CD4-positive, CD25-positive, alpha-beta regulatory T cell (primary cell): ENCODE results near the gene SLC41A1. TPM values are rescaled to one million over a fixed set of nuclear protein-coding genes. Genes with fewer than 3 reads are reported as not detected.
A peak's percentile ranks its signal among the peaks of the same experiment; 100 is the strongest.
"Not testable (repeated sequence)": the region's sequence is repeated elsewhere in the genome, so short reads cannot be mapped to it uniquely, and the experiment has no call there.

Source experiments
- ATAC-seq, 2 donors: fragments of 150-1000 bp; cut with Tn5 transposase; one replicate each; pipeline ENCODE4 v1.10.0; 2021; ENCODE audit warnings: low read depth in 2 of 2, moderate number of reproducible peaks in 2 of 2, moderate library complexity in 1 of 2
- DNase-seq, 3 donors: peaks; one replicate each; pipeline versions ENCODE4 v3.0.0 to v3.0.0-alpha.2; 2012 to 2022; ENCODE audit warnings: mixed read lengths in 1 of 3
- H3K27ac ChIP-seq: one replicate; pipeline ENCODE4 v1.7.0; 2013; ENCODE audit warnings: mild to moderate bottlenecking, low read length; ENCODE audit not compliant: insufficient read depth, poor library complexity, severe bottlenecking
- H3K27me3 ChIP-seq: one replicate; pipeline ENCODE4 v1.7.0; 2013; ENCODE audit warnings: low read length; ENCODE audit not compliant: control insufficient read depth, insufficient read depth
- H3K36me3 ChIP-seq: one replicate; pipeline ENCODE4 v1.7.0; 2013; ENCODE audit warnings: mild to moderate bottlenecking, low read length, moderate library complexity; ENCODE audit not compliant: control insufficient read depth, insufficient read depth
- H3K4me1 ChIP-seq: 2 replicates; pipeline ENCODE4 v1.7.0; 2013; ENCODE audit warnings: mild to moderate bottlenecking, low read length; ENCODE audit not compliant: insufficient read depth, control insufficient read depth, poor library complexity, severe bottlenecking
- H3K4me3 ChIP-seq: one replicate; pipeline ENCODE4 v1.7.0; 2013; ENCODE audit warnings: low read depth, mild to moderate bottlenecking, low read length, moderate library complexity
- H3K9me3 ChIP-seq, 2 experiments: 1 replicate in 1 of 2; 2 replicates in 1 of 2; pipeline ENCODE4 v1.7.0; 2013; ENCODE audit warnings: low read length in 2 of 2, mild to moderate bottlenecking in 1 of 2, moderate library complexity in 1 of 2; ENCODE audit not compliant: control insufficient read depth in 2 of 2
- H3K27ac Mint-ChIP-seq, 3 donors: one replicate each; pipeline ENCODE4 v1.8.0; 2020 to 2022; ENCODE audit warnings: mild to moderate bottlenecking in 3 of 3, mixed read lengths in 3 of 3, moderate library complexity in 2 of 3
- H3K27me3 Mint-ChIP-seq: one replicate; pipeline ENCODE4 v1.8.0; 2022; ENCODE audit warnings: mild to moderate bottlenecking, mixed read lengths
- H3K36me3 Mint-ChIP-seq: one replicate; pipeline ENCODE4 v1.8.0; 2020; ENCODE audit warnings: mixed read lengths
- H3K4me1 Mint-ChIP-seq, 4 donors: one replicate each; pipeline ENCODE4 v1.8.0; 2020 to 2022; ENCODE audit warnings: mixed read lengths in 4 of 4, mild to moderate bottlenecking in 1 of 4
- H3K4me3 Mint-ChIP-seq, 4 donors: one replicate each; pipeline ENCODE4 v1.8.0; 2020 to 2022; ENCODE audit warnings: mild to moderate bottlenecking in 4 of 4, mixed read lengths in 4 of 4, moderate library complexity in 3 of 4
- H3K9me3 Mint-ChIP-seq, 7 donors: one replicate each; pipeline ENCODE4 v1.8.0; 2020 to 2022; ENCODE audit warnings: mixed read lengths in 7 of 7, mild to moderate bottlenecking in 3 of 7, moderate library complexity in 2 of 7
- polyA plus RNA-seq, 4 donors: library from polyadenylated mRNA; unstranded; fragments of 300-500 nt; fragmentation: Illumina TruSeq; gene quantifications; one replicate each; pipeline ENCODE4 v1.2.3, GENCODE V29; 2021
- total RNA-seq: library from RNA; stranded (reverse); gene quantifications from one replicate; pipeline ENCODE4 v1.2.3, GENCODE V29; 2022

The SLC41A1 gene
- total RNA-seq = 33.2 TPM
- 10 to 100 TPM; 10.8 to 18.5 (median 13.4) TPM for polyA plus RNA-seq

DNA sequence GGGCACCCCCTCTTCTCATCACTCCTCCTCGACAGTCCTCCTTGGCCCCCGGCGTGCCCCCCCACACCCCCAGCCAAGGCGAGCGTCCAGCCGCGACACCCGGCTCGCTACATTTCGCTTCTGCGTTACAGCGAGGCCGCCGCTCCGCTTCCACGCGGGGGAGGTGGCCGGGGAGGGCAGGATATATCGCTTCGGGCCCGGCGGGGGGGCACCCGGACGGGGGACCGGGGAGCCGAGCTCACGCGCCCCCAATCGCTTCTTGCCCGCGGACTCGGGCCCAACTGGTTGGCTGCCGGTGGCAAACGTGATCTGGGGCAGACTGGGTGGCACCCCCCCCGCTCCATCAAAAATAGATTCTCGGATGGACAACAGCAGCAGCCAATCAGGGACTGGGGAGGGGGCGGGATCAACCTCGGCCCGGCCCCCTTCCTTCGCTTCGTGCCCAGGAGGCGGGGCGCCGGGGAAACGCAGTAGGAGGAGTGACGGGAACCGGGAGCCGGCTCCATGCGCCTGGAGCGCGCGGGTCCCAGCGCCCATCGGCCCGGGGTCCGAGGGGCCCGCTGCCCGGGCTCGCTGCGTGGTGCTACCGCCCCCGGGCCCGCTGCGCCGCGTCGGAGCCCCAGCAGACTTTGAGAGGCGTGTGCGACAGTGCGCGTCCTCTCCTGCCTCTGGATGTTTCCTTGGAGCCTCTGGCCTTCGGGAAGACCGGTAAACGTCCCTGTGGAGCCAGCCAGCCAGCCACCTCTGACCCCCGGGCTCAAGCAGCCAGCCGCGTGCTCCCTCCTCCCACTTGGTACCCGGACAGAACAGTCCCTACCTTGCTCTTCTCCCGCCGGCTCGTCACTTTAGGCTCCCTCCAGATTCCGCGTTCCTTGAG is at the start of gene SLC41A1:
TSS of gene SLC41A1 (minus strand) at position 321 of the 877 bp plus-strand sequence. CDS start 2,757 bp downstream, outside the sequence.
- Histone ChIP-seq H3K4me1 (peaks cover 53% of the 10 kb centered on the region), H3K36me3 (peaks cover 10% of the 10 kb centered on the region), H3K27ac (peak within 1 kb of the TSS; percentile 76), H3K4me3 (peak within 1 kb of the TSS; percentile 87), H3K27me3 (no peaks in the 10 kb centered on the region), H3K9me3 (no peaks in the 10 kb centered on the region)
- Mint-ChIP-seq H3K36me3 (peaks cover 19% of the 10 kb centered on the region), H3K9me3 (no peaks in the 10 kb centered on the region), H3K27me3 (no peaks in the 10 kb centered on the region), H3K4me3 (peak within 1 kb of the TSS; percentile 93 to 96 (median 95)), H3K4me1 (peaks cover 13 to 57% (median 47%) of the 10 kb centered on the region in 4 donors), H3K27ac (peak within 1 kb of the TSS; percentile 89 to 98 (median 93))
- ATAC-seq (peak; percentile 96 to 97), DNase-seq (peak; percentile 93 to 96 (median 94))

DNA sequence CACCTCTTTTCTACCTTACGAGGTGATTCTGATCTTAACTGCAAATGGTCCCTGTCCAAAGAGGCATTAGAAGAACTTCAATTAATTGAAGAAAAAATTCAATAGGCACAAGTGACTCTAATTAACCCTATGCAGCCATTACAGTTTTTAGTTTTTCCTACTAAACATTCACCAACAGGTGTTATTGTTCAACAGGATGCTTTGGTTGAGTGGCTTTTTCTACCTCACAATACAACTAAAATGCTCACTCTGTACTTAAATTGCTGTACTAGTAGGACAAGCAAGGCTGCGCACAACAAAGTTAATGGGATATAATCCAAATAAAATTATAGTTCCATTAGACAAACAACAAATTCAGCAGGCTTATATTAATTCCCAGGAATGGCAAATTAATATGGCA is 48.5 kb upstream of the SLC41A1 start:
- Histone ChIP-seq H3K4me1 (no peaks in the 10 kb centered on the region), H3K27ac (no peak overlapping the region), H3K4me3 (no peak overlapping the region), H3K27me3 (peaks cover 6% of the 10 kb centered on the region), H3K36me3 (no peaks in the 10 kb centered on the region), H3K9me3 (peaks cover 0 to 11% of the 10 kb centered on the region in 2 experiments)
- Mint-ChIP-seq H3K9me3 (peaks cover 0 to 9% (median 2%) of the 10 kb centered on the region in 7 donors), H3K4me1 (peaks cover 0 to 7% (median 5%) of the 10 kb centered on the region in 4 donors), H3K27ac (no peak overlapping the region), H3K36me3 (no peaks in the 10 kb centered on the region), H3K4me3 (no peak overlapping the region), H3K27me3 (no peaks in the 10 kb centered on the region)
- ATAC-seq = no peak
- DNase-seq = no peak

DNA sequence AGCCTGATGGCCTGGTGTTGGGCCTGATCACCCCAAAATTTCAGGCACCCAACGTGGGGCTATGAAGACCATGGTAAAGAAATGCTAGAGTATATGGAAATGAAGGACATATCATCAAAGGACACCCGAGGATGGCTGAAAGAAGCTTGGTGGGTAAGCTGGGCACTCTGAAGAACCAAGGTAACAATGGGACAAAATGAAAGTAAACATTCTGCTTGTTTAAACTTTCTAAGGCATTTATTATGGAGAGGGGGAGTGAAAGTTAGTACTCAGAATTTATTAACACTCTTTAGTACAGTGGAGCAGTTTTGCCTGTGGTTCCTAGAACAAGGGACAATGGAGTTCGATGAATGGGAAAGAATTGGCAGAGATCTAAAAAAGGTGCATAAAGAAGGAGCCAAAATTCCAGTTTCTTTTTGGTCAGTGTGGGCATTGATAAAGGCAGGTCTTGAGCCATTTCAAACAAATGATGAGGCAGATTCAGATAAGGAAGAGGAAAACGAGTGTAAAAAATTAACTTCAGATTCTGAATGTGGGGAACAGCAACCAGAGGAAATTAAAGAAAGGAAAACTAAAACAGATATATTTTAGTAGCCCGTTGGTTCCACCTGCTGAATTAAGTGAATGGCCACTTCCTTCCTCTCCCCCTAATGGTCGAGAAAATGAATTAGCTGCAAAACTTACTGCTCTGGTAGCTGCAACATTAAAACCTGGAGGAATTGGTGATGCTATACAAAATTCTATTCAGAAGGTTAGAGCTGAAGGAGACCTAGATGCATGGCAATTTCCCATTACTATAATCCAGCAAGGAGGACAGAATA is 45.4 kb upstream of the SLC41A1 start:
- Histone ChIP-seq H3K9me3 (peaks cover 0 to 15% of the 10 kb centered on the region in 2 experiments), H3K4me3 (no peak overlapping the region), H3K27ac (no peak overlapping the region), H3K4me1 (no peaks in the 10 kb centered on the region), H3K36me3 (no peaks in the 10 kb centered on the region), H3K27me3 (peaks cover 4% of the 10 kb centered on the region)
- no peak for ATAC-seq
- peaks cover 5% of the 10 kb centered on the region for H3K27me3 Mint-ChIP-seq
- H3K4me1 Mint-ChIP-seq = peaks cover 0 to 7% (median 5%) of the 10 kb centered on the region in 4 donors
- H3K36me3 Mint-ChIP-seq = no peaks in the 10 kb centered on the region
- no peak for DNase-seq
- no peak overlapping the region for H3K27ac Mint-ChIP-seq
- H3K9me3 Mint-ChIP-seq = peaks cover 0 to 19% (median 4%) of the 10 kb centered on the region in 7 donors
- H3K4me3 Mint-ChIP-seq = no peak overlapping the region

DNA sequence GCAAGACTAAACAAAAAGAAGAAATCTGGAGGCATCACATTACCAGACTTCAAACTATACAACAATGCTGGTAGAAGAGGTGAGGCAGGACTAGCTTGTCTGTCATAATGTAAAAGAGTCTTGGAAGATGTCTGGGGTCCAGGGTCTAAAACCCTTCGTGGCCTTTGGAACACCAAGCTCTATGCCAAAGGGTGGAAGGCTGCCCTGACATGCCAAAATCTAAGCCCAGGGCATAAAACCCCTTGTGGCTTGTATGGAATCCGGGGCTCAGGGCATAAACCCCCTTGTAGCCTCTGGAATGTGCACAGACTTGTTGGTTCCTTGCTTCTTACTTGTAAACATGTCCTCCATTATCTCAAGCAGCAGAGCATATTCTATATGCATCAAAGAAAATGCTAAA is 44.5 kb upstream of the SLC41A1 start:
- not testable (repeated sequence) for H3K27me3 Mint-ChIP-seq, H3K27ac ChIP-seq, H3K4me3 ChIP-seq, H3K4me1 ChIP-seq, H3K4me3 Mint-ChIP-seq, H3K36me3 ChIP-seq, ATAC-seq, H3K27me3 ChIP-seq, H3K4me1 Mint-ChIP-seq, H3K36me3 Mint-ChIP-seq, H3K27ac Mint-ChIP-seq, DNase-seq
- peaks cover 0 to 15% of the 10 kb centered on the region in 2 experiments for H3K9me3 ChIP-seq
- H3K9me3 Mint-ChIP-seq = peaks cover 0 to 22% (median 4%) of the 10 kb centered on the region in 7 donors

DNA sequence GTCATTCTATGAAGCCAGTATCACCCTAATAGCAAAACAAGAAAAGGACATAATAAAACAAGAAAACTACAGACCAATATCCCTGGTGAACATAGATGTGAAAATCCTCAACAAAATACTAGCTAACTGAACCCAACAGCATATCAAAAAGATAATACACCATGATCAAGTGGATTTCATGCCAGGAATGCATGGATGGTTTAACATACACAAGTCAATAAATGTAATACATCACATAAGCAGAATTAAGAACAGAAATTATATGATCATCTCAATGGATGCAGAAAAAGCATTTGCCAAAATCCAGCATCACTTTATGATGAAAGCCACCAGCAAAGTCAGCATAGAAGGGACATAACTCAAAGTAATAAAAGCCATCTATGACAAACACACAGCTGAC is 43.4 kb upstream of the SLC41A1 start:
- no peak overlapping the region for H3K4me3 Mint-ChIP-seq
- H3K4me1 Mint-ChIP-seq = peaks cover 0 to 7% (median 5%) of the 10 kb centered on the region in 4 donors
- peaks cover 5% of the 10 kb centered on the region for H3K27me3 Mint-ChIP-seq
- no peaks in the 10 kb centered on the region for H3K36me3 Mint-ChIP-seq
- H3K27me3 ChIP-seq = no peaks in the 10 kb centered on the region
- no peaks in the 10 kb centered on the region for H3K4me1 ChIP-seq
- ATAC-seq = no peak
- DNase-seq = no peak
- peaks cover 0 to 10% of the 10 kb centered on the region in 2 experiments for H3K9me3 ChIP-seq
- H3K4me3 ChIP-seq = no peak overlapping the region
- H3K27ac Mint-ChIP-seq = no peak overlapping the region
- H3K27ac ChIP-seq = no peak overlapping the region
- H3K9me3 Mint-ChIP-seq = peaks cover 0 to 22% (median 4%) of the 10 kb centered on the region in 7 donors
- H3K36me3 ChIP-seq = no peaks in the 10 kb centered on the region

DNA sequence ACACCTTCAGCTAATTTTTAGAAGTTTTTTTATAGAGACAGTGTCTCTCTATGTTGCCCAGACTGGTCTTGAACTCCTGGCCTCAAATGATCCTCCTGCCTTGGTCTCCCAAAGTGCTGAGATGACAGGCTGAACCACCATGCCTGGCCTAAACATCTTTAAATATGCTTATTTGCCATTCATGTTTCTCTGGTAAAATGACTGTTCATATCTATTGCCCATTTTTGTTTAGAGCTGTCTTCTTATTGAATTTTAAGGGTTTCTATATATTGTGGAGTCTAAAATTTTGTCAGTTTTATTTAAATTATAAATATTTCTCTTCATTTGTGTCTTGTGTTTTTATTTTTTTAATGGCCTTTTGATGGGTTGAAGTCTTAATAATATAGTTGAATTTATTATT is 40.0 kb upstream of the SLC41A1 start:
- H3K27me3 Mint-ChIP-seq = peaks cover 5% of the 10 kb centered on the region

DNA sequence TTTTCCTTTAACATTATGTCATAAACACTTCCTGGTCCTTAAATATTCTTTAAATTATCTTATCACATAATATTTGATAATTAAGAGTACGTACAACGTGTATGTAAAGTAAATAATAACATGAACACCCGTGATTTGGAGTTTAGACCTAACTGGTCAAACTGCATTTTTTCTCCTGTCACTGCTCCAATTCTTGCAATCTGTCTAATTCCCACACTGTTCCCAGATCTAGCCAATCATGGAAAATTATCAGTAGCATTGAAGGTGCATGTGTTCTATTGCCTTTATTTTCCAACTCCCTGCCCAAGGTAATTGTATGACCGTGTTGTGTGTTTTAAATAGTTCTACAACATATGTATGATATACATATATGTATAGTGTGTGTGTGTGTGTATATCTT is 39.0 kb upstream of the SLC41A1 start:
- Mint-ChIP-seq H3K36me3 (no peaks in the 10 kb centered on the region), H3K27ac (no peak overlapping the region), H3K27me3 (peaks cover 5% of the 10 kb centered on the region), H3K4me1 (peaks cover 0 to 23% (median 10%) of the 10 kb centered on the region in 4 donors), H3K4me3 (no peak overlapping the region), H3K9me3 (peaks cover 0 to 15% (median 4%) of the 10 kb centered on the region in 7 donors)
- Histone ChIP-seq H3K36me3 (no peaks in the 10 kb centered on the region), H3K27me3 (no peaks in the 10 kb centered on the region), H3K4me3 (no peak overlapping the region), H3K4me1 (peaks cover 10% of the 10 kb centered on the region), H3K27ac (no peak overlapping the region), H3K9me3 (peaks cover 0 to 4% of the 10 kb centered on the region in 2 experiments)
- ATAC-seq (no peak), DNase-seq (no peak)

More for the DNA sequence above, 40.0 kb upstream of the SLC41A1 start:
- Mint-ChIP-seq H3K4me3 (no peak overlapping the region), H3K36me3 (no peaks in the 10 kb centered on the region), H3K27ac (no peak overlapping the region), H3K9me3 (peaks cover 0 to 15% (median 4%) of the 10 kb centered on the region in 7 donors), H3K4me1 (peaks cover 0 to 23% (median 9%) of the 10 kb centered on the region in 4 donors)
- Histone ChIP-seq H3K4me1 (peaks cover 10% of the 10 kb centered on the region), H3K27ac (no peak overlapping the region), H3K9me3 (peaks cover 0 to 4% of the 10 kb centered on the region in 2 experiments), H3K4me3 (no peak overlapping the region), H3K36me3 (no peaks in the 10 kb centered on the region), H3K27me3 (no peaks in the 10 kb centered on the region)
- ATAC-seq (no peak), DNase-seq (no peak)
